Midbrain (tissue), 1 donor: ENCODE measurements around the gene ARMC2.
A peak's percentile ranks its signal among the peaks of the same experiment; 100 is the strongest.

Experiments
- DNase-seq: peaks from one replicate; lab custom pipeline; 2025; lab: John Stamatoyannopoulos, UW

ARMC2 gene

DNA sequence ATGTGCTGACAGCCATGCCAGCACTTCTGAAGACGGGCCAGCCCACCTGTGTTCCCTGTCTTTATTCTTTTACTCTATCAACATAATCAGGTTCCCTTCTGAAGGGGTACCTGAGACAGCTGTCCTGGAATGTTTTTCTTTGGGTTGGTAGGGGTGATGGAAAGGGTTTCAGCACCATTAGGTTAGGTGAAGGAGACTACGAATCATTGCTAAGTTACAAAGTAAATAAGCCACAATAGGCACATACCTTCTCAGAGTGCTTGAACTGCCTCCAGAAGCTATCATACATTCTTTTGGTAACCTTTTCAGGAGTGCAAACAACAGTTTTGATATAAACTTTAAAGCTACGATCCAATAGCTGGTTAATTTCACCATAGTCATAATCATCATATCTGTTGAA, 140.1 kb downstream of the ARMC2 start:
- no peak for DNase-seq

DNA sequence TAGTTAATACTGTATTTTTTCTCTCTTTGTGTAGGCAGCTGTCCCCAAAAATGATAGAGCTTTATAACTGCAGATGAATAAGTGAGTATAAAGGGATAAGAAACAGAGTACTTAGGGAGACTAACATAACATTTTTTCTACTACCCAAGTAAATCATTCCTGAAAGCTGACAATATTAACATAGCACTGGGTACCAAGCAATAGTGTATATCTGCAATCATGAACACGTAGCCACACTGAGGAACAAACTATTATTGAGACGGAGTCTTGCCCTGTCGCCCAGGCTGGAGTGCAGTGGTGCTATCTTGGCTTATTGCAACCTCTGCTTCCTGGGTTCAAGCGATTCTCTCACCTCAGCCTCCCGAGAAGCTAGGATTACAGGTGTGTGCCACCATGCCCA, 140.5 kb downstream of the ARMC2 start:
- no peak for DNase-seq

GRCh38 chr6:108989700-108990099, 141.5 kb downstream of the ARMC2 start:
- DNase-seq, result no peak

- no peak for DNase-seq
Observed at GRCh38 chr6:108993876-108994275, 145.7 kb downstream of the ARMC2 start.

- no peak for DNase-seq
Observed at GRCh38 chr6:108995296-108995695, 147.1 kb downstream of the ARMC2 start.

DNA sequence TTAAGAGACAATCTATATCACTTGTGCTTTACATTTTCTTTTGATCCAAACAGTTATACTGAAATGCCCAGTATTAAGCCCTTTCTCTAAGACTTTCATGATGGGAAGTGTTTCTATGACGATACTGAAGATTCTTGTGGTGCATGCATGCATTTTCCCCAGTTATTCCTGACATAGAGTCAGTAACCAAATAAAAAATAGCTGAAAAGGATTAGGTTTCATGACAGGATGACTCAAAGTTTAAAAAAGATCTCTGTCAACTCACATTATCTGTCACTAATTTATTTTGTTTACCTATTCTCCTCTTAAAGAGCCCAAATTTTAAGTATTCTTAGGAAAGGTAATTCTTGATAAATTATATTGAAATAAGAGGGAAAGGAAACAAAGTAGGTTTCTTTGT, 148.0 kb downstream of the ARMC2 start:
- no peak for DNase-seq

DNA sequence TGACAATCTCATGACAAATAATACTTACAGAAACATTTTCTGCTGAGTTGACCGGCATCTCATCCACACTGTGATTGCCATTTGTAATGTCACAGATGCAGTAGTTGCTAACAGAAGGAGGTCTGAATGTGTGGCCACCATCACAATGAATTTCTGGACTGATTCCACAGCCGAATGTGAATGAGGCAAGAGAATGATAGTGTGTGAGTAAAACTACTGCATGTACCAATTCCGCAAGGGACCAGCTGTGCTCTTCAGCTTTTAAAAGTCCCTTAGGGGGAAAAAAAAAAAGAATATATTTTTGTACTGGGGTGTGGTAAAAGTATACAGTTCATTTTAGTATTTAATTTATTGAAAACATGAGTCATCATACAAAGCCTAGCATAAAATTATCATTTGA, 150.3 kb downstream of the ARMC2 start:
- DNase-seq, result peak; percentile 18

DNA sequence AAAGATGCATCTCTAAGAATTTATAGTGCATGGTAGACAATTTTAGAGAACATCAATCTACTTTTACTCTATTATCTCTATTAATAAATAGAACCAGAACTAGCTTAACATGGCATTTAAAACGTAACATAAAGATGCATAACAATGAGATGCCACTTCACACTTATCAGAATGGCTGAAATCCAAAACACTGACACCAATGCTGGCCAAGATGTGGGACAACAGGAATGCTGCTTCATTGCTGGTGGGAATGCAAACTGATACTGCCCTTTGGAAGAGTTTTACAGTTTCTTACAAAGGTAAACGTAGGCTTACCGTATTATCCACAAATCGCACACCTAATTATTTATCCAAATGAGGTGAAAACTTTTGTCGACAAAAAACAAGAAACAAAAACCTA, 151.2 kb downstream of the ARMC2 start:
- DNase-seq, result no peak

- no peak for DNase-seq
Observed at GRCh38 chr6:109000289-109000688, 152.1 kb downstream of the ARMC2 start.

DNA sequence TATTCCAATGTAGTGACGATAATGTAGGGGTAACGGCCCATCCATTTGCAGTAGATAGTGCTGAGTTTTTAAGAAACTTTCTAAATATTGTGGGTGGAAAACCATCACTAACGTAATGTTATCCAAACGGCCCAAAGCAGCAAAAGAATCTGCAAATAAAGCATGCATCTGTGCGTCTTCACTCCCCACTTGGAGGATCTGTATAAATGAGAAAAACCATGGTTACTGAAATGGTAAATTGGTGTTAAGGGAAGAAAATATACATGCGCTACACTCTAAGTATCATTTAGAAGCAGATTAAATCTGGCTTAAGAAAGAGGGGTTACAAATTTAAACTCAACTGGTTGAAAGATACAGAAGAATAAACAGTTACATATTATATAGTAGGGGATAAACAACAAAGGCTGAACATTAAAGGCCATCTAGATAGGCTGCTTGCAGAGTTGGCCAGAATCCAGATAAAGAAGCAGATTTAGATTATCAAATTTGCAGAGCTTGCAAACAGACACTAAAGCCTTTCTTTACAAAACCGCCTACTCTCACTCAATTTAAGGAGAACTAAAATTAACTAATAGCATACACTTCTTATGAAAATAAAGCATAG, 153.2 kb downstream of the ARMC2 start:
- no peak for DNase-seq

DNA sequence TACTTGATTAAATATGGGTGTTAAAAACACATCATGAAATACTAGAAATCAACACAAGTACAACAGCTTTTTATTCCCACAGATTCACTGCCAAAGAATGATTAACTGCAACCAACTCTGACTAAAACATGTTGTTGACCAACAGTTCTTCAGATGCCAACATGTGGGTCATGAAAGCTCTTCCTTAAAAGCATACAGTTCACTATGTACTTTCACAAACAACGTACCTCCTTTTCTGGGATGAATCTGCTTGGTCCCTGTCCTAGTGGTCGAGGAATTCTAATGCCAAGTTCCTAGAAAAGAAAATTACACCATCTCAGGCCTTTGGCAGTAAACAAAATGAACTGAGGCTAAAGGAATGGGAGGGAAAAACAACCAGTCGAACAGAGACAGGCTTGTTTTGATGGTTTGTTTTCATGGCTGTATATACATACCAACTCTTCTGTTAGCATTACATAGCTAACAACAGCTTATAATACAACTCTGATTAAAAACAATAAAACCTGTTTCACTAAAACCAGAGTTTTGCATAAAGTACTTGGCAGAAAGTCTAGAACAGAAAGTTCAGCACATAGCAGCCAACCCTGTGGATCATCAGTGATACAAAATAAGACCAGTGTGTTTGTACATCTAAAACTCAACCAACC, 154.0 kb downstream of the ARMC2 start:
- peak; percentile 84 for DNase-seq

DNA sequence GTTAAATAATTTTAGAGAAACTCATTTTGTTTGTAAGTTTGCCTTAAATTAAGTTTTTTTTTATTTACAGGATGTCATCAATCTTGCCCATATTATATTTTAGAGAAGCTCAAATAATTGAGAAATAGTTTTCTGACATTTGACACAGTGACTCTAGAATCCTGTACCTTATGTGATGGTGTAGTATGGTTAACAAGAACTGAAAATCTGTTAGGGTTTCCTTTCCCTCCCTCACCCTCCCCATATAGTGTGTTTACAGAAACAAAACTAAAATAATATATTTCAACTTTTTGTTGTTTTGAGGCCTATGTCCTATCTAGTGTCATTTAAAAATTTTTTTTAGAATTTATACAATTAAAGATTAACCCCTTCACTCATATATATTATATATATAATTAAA, 154.7 kb downstream of the ARMC2 start:
- DNase-seq, result no peak

- DNase-seq, result no peak
Observed at GRCh38 chr6:109006818-109007217, 158.6 kb downstream of the ARMC2 start.

DNA sequence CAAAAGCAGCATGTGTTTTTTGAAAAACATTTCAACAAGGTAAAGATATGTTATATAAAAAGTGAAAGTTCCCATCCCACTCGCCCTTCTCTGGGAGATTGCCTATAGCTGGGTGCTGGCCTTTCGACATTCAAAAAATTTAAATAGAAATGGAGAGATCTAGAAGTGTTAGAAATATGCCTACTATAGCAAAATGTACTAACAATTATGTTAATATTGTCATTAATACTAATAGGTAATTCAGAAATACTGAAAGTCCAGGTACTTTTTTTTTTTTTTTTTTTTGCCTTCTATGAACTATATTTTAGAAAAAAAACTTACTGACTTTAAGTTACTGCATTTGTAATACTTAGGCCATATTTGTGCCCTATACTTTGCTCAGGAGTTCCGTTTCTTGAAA, 159.3 kb downstream of the ARMC2 start:
- no peak for DNase-seq

- no peak for DNase-seq
Observed at GRCh38 chr6:109008054-109008453, 159.8 kb downstream of the ARMC2 start.

DNA sequence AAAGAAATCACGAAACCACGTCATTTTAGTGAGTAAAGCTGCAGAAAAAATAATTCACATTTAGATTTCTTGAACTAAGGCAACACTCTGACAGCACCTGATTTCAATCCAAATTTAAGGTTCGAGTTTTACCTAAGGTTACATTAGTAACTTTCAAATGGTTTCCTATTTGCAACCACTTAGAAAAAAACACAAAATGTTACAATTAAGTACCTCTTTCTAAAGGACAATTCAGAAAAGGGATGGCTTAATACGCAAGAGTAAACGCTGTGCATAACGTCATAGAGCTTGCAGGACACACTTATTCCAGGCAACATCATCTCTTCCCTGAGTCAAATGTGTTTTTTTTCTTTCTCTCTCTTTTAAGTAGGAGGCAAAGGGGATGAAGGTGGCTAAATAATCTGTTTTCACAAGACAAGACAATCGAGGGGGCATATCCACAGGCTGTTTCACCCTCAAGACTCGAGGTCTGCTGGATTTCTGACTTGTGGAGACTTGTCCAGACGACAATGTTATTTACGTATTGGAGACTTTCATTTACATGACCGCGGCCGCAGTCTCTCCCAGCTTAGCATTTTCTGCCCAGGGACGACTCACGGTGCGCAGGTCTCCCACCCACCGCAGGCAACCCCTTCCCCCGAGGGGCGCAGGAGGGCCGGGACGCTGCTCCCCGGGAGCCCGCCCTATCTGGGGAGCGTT, 160.5 kb downstream of the ARMC2 start:
- peak; percentile 41 for DNase-seq

- DNase-seq, result peak; percentile 95
Observed at GRCh38 chr6:109009236-109009961, 161.2 kb downstream of the ARMC2 start.

- DNase-seq, result no peak
Observed at GRCh38 chr6:109009962-109010704, 161.9 kb downstream of the ARMC2 start.

- no peak for DNase-seq
Observed at GRCh38 chr6:109010705-109011102, 162.5 kb downstream of the ARMC2 start.

GRCh38 chr6:109013656-109014305, 165.6 kb downstream of the ARMC2 start:
- DNase-seq, result no peak

- DNase-seq, result no peak
Observed at GRCh38 chr6:109014606-109015005, 166.4 kb downstream of the ARMC2 start.

- DNase-seq, result no peak
Observed at GRCh38 chr6:109015176-109015575, 167.0 kb downstream of the ARMC2 start.
